ENCODE measurements around the gene CLN5.

The CLN5 gene

DNA sequence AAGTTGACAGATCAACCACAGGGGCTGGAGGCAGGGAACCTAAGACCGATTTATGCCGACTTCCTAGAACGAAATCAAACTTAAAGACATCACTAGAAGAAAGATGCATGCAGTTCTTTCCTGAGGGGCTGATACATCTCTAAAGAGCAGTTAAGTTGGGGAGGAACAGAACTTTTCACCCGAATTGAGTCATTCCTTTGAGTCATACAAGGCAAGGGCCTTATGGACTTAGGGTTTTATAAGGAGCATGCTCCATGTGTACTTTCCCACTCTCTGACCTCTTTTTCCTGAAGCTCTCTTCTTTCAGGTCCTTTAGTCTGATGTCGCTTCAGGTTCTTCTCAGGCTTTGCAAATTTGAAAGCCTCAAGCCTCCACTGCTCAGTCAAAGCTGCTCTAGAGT, 43.0 kb downstream of the CLN5 start:
- Histone ChIP-seq H3F3A (ENCODE audit: insufficient read depth) (no peaks in the 10 kb centered on the region), H3K9ac (ENCODE audit: low read length) (no peak overlapping the region), H3K4me3 (ENCODE audit: insufficient read depth, low read length, poor library complexity, severe bottlenecking) (no peak overlapping the region), H2AFZ (ENCODE audit: low read depth, low read length, severe bottlenecking) (no peak overlapping the region), H4K20me1 (ENCODE audit: low read depth, low read length) (no peaks in the 10 kb centered on the region), H3K27me3 (ENCODE audit: low read length) (no peaks in the 10 kb centered on the region), H3K4me2 (ENCODE audit: low read depth, low read length, poor library complexity, severe bottlenecking) (no peak overlapping the region), H3K36me3 (ENCODE audit: low read length) (no peaks in the 10 kb centered on the region), H3K79me2 (ENCODE audit: insufficient read depth, low read length) (no peaks in the 10 kb centered on the region), H3K9me2 (replicated peaks; ENCODE audit: insufficient read depth, low read length) (no peaks in the 10 kb centered on the region), H3K27ac (ENCODE audit: low read depth, low read length) (no peak overlapping the region), H3K9me3 (ENCODE audit: insufficient read depth, low read length) (no peaks in the 10 kb centered on the region)
- TF ChIP-seq EZH2phosphoT487 (conservative IDR thresholded peaks at IDR 0.05; ENCODE audit: low read length): no peak
- TF ChIP-seq, protein P1, sequence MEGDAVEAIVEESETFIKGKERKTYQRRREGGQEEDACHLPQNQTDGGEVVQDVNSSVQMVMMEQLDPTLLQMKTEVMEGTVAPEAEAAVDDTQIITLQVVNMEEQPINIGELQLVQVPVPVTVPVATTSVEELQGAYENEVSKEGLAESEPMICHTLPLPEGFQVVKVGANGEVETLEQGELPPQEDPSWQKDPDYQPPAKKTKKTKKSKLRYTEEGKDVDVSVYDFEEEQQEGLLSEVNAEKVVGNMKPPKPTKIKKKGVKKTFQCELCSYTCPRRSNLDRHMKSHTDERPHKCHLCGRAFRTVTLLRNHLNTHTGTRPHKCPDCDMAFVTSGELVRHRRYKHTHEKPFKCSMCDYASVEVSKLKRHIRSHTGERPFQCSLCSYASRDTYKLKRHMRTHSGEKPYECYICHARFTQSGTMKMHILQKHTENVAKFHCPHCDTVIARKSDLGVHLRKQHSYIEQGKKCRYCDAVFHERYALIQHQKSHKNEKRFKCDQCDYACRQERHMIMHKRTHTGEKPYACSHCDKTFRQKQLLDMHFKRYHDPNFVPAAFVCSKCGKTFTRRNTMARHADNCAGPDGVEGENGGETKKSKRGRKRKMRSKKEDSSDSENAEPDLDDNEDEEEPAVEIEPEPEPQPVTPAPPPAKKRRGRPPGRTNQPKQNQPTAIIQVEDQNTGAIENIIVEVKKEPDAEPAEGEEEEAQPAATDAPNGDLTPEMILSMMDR (IDR thresholded peaks at IDR 0.05; ENCODE audit: insufficient read depth, low read length, poor library complexity, severe bottlenecking): no peak

DNA sequence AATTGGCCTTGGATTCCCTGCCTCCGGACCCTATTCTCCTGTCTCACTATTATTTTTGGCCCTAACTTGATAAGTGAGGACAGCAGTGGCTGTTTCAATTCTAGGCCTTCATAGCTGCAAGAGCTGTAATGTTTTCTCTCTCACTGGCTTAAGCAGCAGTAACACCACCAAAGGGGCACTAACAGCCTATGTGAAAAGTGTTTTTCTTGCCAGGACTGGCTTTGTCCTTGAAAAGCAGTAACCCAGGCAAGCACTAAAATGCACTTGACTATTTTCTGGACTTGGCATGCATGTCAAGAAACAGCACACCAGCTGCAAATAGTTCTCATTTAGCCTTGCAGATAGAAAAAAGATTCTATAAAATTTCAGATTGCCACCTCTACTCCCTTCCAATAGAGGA, 44.4 kb downstream of the CLN5 start:
- Histone ChIP-seq H3K9ac (ENCODE audit: low read length) (no peak overlapping the region), H3K9me3 (ENCODE audit: insufficient read depth, low read length) (no peaks in the 10 kb centered on the region), H3K27ac (ENCODE audit: low read depth, low read length) (no peak overlapping the region), H3K4me3 (ENCODE audit: insufficient read depth, low read length, poor library complexity, severe bottlenecking) (no peak overlapping the region), H3K27me3 (ENCODE audit: low read length) (no peaks in the 10 kb centered on the region), H3K9me2 (replicated peaks; ENCODE audit: insufficient read depth, low read length) (no peaks in the 10 kb centered on the region), H3K79me2 (ENCODE audit: insufficient read depth, low read length) (no peaks in the 10 kb centered on the region), H3K4me2 (ENCODE audit: low read depth, low read length, poor library complexity, severe bottlenecking) (no peak overlapping the region), H4K20me1 (ENCODE audit: low read depth, low read length) (no peaks in the 10 kb centered on the region), H3F3A (ENCODE audit: insufficient read depth) (no peaks in the 10 kb centered on the region), H2AFZ (ENCODE audit: low read depth, low read length, severe bottlenecking) (no peak overlapping the region), H3K36me3 (ENCODE audit: low read length) (no peaks in the 10 kb centered on the region)
- TF ChIP-seq EZH2phosphoT487 (conservative IDR thresholded peaks at IDR 0.05; ENCODE audit: low read length): no peak
- TF ChIP-seq, protein P1 (IDR thresholded peaks at IDR 0.05; ENCODE audit: insufficient read depth, low read length, poor library complexity, severe bottlenecking): no peak

DNA sequence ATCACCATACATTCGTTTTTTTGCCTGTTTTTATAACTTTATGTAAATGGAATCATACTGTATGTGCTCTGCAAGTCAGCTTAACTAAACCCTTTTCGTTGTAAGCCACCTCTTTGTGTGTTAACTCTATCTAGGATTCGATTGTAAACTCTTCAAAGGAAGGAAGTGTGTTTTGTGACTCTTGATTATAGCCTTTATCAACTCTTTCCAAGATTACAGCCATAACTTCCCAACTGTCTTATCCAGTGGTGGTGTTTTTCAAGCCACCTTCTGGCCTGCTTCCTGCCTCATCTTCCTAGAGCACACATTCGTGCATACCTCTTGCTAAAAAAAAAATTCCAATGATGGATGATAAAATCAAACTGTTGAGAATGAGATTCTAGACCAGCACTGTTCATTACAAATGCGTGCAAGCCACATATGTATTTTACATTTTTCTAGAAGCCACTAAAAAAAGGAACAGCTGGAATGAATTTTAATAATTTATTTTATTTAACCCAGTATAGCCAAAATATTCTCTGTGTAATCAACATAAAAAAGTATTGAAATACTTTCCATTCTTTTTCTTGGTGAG, 47.1 kb downstream of the CLN5 start:
- TF ChIP-seq EZH2phosphoT487 (conservative IDR thresholded peaks at IDR 0.05; ENCODE audit: low read length): no peak
- TF ChIP-seq, protein P1 (IDR thresholded peaks at IDR 0.05; ENCODE audit: insufficient read depth, low read length, poor library complexity, severe bottlenecking): no peak
- Histone ChIP-seq H3K9ac (ENCODE audit: low read length) (no peak overlapping the region), H3K27ac (ENCODE audit: low read depth, low read length) (no peak overlapping the region), H3K27me3 (ENCODE audit: low read length) (no peaks in the 10 kb centered on the region), H3K4me2 (ENCODE audit: low read depth, low read length, poor library complexity, severe bottlenecking) (no peak overlapping the region), H4K20me1 (ENCODE audit: low read depth, low read length) (no peaks in the 10 kb centered on the region), H2AFZ (ENCODE audit: low read depth, low read length, severe bottlenecking) (no peak overlapping the region), H3K9me3 (ENCODE audit: insufficient read depth, low read length) (no peaks in the 10 kb centered on the region), H3K36me3 (ENCODE audit: low read length) (no peaks in the 10 kb centered on the region), H3K9me2 (replicated peaks; ENCODE audit: insufficient read depth, low read length) (no peaks in the 10 kb centered on the region), H3F3A (ENCODE audit: insufficient read depth) (0 out of 2 replicates have a peak, but pooled peaks cover 4% of the 10 kb centered on the region), H3K4me3 (ENCODE audit: insufficient read depth, low read length, poor library complexity, severe bottlenecking) (no peak overlapping the region), H3K79me2 (ENCODE audit: insufficient read depth, low read length) (no peaks in the 10 kb centered on the region)

All from SU-DHL-6 (cell line).